GM10266 (cell line): ENCODE results near the gene ANKRD50.

Source experiments
- DNase-seq: peaks from one replicate; pipeline ENCODE4 v3.0.0; 2012; ENCODE audit errors: extremely low spot score
- TF ChIP-seq, protein P1 (sequence below): IDR thresholded peaks from 2 replicates; pipeline ENCODE4 v1.5.1; 2012; ENCODE audit warnings: mild to moderate bottlenecking, low read depth; ENCODE audit not compliant: control insufficient read depth, insufficient read depth; ENCODE audit errors: missing control alignments

ANKRD50 gene

GRCh38 chr4:124650614-124651013 is 61.9 kb downstream of the ANKRD50 start:
- no peak for DNase-seq
- TF ChIP-seq, protein P1, sequence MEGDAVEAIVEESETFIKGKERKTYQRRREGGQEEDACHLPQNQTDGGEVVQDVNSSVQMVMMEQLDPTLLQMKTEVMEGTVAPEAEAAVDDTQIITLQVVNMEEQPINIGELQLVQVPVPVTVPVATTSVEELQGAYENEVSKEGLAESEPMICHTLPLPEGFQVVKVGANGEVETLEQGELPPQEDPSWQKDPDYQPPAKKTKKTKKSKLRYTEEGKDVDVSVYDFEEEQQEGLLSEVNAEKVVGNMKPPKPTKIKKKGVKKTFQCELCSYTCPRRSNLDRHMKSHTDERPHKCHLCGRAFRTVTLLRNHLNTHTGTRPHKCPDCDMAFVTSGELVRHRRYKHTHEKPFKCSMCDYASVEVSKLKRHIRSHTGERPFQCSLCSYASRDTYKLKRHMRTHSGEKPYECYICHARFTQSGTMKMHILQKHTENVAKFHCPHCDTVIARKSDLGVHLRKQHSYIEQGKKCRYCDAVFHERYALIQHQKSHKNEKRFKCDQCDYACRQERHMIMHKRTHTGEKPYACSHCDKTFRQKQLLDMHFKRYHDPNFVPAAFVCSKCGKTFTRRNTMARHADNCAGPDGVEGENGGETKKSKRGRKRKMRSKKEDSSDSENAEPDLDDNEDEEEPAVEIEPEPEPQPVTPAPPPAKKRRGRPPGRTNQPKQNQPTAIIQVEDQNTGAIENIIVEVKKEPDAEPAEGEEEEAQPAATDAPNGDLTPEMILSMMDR = no peak

GRCh38 chr4:124647599-124647998 is 64.9 kb downstream of the ANKRD50 start:
- TF ChIP-seq, protein P1 = no peak
- DNase-seq = no peak

- TF ChIP-seq, protein P1 = no peak
- DNase-seq = no peak
Measured at GRCh38 chr4:124644621-124645020, 67.9 kb downstream of the ANKRD50 start.

- DNase-seq = no peak
- TF ChIP-seq, protein P1 = no peak
Measured at GRCh38 chr4:124642846-124643245, 69.7 kb downstream of the ANKRD50 start.

DNA sequence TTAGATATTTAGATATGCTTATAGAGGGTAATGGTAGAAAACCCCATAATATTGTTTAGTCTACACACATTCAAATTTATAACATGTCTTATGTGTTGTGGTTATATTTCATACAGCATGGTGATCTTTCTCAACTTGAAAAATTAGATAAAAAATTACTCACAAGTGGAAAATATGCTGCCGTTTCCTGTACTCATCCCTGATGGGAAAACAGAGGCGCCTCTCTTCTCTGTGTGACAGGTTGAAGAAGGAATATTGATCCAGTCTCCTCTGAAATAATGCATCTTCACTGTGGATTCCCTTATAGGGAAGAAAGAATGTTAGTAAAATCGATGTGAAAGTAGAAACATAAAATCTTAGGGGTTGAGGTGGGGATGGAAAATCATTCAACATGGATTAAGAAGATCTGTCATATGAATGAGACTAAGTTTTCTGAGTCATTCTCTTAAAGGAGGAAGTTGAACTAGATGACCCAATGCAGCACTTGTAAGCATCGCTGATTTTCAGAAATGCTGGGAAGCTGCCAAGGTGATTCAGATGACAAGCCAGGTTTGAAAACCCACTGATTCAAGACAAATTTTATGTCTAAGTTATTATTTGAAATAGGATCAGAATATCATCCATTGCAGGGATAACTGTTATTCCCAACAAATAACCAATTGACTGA is 70.7 kb downstream of the ANKRD50 start:
- TF ChIP-seq, protein P1 = no peak
- DNase-seq = no peak

DNA sequence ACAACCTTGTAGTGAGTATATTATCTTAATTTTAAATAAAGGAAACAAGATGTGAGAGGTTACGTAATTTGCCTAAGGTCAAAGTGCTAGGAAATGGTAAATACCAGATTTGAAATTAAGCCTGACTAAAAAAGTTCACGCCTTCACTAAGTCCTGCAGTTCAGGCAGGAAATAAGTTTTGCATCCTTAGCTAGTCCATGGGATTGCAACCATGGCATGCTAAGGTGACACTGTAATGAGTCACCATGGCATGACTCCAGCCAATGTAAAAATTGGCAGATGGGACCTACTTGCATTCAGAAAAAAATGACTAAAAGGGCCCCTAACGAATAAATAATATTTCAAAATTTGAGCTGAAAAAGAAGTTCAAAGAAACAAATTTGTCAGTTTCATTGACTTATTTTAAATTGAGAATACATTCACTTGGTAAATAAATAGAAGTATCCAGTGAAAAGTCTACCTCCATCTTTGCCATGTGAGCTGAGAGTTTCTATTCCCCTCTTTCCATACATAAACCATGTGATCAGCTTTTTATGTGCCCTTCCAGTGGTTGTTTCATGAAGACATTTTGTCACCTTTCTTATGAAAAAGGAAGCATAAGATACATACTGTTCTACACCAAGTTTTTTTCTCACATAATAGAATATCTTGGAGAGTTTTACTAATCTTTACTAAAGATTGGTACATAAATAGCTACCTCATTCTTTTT is 72.4 kb downstream of the ANKRD50 start:
- TF ChIP-seq, protein P1 = no peak
- DNase-seq = no peak

GRCh38 chr4:124637321-124637720 is 75.2 kb downstream of the ANKRD50 start:
- TF ChIP-seq, protein P1 = no peak
- no peak for DNase-seq
